ENCODE results near the gene NOL4L.

GRCh38 chr20:32575227-32575581, 9.9 kb downstream of the NOL4L start:
- TF ChIP-seq CTCF (IDR thresholded peaks at IDR 0.05; ENCODE audit: insufficient read depth, low read length, poor library complexity, severe bottlenecking) = no peak
- TF ChIP-seq EZH2phosphoT487 (conservative IDR thresholded peaks at IDR 0.05; ENCODE audit: low read length) = no peak
